ENCODE data around the gene PREX1. TPM values are rescaled to one million over a fixed set of nuclear protein-coding genes. Genes with fewer than 3 reads are reported as not detected.

Gene PREX1
- total and polyA plus RNA-seq, 2 donors from 2014 or later: 8.5 to 38.2 TPM

GRCh38 chr20:48612335-48612734, 215.5 kb downstream of the PREX1 start:
- Histone ChIP-seq H3K9me3 (ENCODE audit: control insufficient read depth in 2 of 3, insufficient read depth in 1 of 3, low read length in 3 of 3) (no peaks in the 10 kb centered on the region), H3K9ac (ENCODE audit: low read length in 3 of 3) (no peak overlapping the region), H3K4me1 (ENCODE audit: control insufficient read depth in 2 of 3, insufficient read depth in 2 of 3, low read depth in 1 of 3, low read length in 3 of 3) (no peaks in the 10 kb centered on the region), H3K27me3 (ENCODE audit: control insufficient read depth, insufficient read depth, low read length) (no peaks in the 10 kb centered on the region), H3K27ac (ENCODE audit: low read depth in 2 of 2, low read length in 2 of 2) (no peak overlapping the region), H3K4me3 (ENCODE audit: low read length in 3 of 3) (no peak overlapping the region), H3K36me3 (ENCODE audit: control insufficient read depth in 2 of 3, insufficient read depth in 3 of 3, low read length in 3 of 3) (no peaks in the 10 kb centered on the region)
- intact Hi-C loops (cut with DNase I): loop anchor here (10.0 kb wide), 1 partner anchor 828 kb away; the partner anchor contains the start of gene SULF2
- no peak for TF ChIP-seq CTCF (IDR thresholded peaks at IDR 0.05; ENCODE audit: borderline replicate concordance, extremely low read depth, insufficient read depth)
- DNase-seq (no peak), FAIRE-seq (no peak)

GRCh38 chr20:48610996-48611395, 216.8 kb downstream of the PREX1 start:
- DNase-seq (no peak), FAIRE-seq (no peak)
- Histone ChIP-seq H3K4me1 (ENCODE audit: control insufficient read depth in 2 of 3, insufficient read depth in 2 of 3, low read depth in 1 of 3, low read length in 3 of 3) (no peaks in the 10 kb centered on the region), H3K9ac (ENCODE audit: low read length in 3 of 3) (no peak overlapping the region), H3K9me3 (ENCODE audit: control insufficient read depth in 2 of 3, insufficient read depth in 1 of 3, low read length in 3 of 3) (no peaks in the 10 kb centered on the region), H3K36me3 (ENCODE audit: control insufficient read depth in 2 of 3, insufficient read depth in 3 of 3, low read length in 3 of 3) (no peaks in the 10 kb centered on the region), H3K27ac (ENCODE audit: low read depth in 2 of 2, low read length in 2 of 2) (no peak overlapping the region), H3K4me3 (ENCODE audit: low read length in 3 of 3) (no peak overlapping the region), H3K27me3 (ENCODE audit: control insufficient read depth, insufficient read depth, low read length) (no peaks in the 10 kb centered on the region)
- intact Hi-C loops (cut with DNase I): loop anchor here (10.0 kb wide), 1 partner anchor 826 kb away; the partner anchor contains the start of gene SULF2
- TF ChIP-seq CTCF (IDR thresholded peaks at IDR 0.05; ENCODE audit: borderline replicate concordance, extremely low read depth, insufficient read depth): no peak

GRCh38 chr20:48609491-48609978, 218.3 kb downstream of the PREX1 start:
- no peak for FAIRE-seq
- Histone ChIP-seq H3K27me3 (ENCODE audit: control insufficient read depth, insufficient read depth, low read length) (no peaks in the 10 kb centered on the region), H3K9me3 (ENCODE audit: control insufficient read depth in 2 of 3, insufficient read depth in 1 of 3, low read length in 3 of 3) (no peaks in the 10 kb centered on the region), H3K4me1 (ENCODE audit: control insufficient read depth in 2 of 3, insufficient read depth in 2 of 3, low read depth in 1 of 3, low read length in 3 of 3) (no peaks in the 10 kb centered on the region), H3K27ac (ENCODE audit: low read depth in 2 of 2, low read length in 2 of 2) (no peak overlapping the region), H3K9ac (ENCODE audit: low read length in 3 of 3) (no peak overlapping the region), H3K36me3 (ENCODE audit: control insufficient read depth in 2 of 3, insufficient read depth in 3 of 3, low read length in 3 of 3) (no peaks in the 10 kb centered on the region), H3K4me3 (ENCODE audit: low read length in 3 of 3) (no peak overlapping the region)
- no peak for DNase-seq
- no peak for TF ChIP-seq CTCF (IDR thresholded peaks at IDR 0.05; ENCODE audit: borderline replicate concordance, extremely low read depth, insufficient read depth)
- intact Hi-C loops (cut with DNase I): no loop called here

- FAIRE-seq: no peak
- intact Hi-C loops (cut with DNase I): no loop called here
- no peaks in the 10 kb centered on the region for H3K9me3 ChIP-seq (ENCODE audit: control insufficient read depth in 2 of 3, insufficient read depth in 1 of 3, low read length in 3 of 3)
- H3K36me3 ChIP-seq (ENCODE audit: control insufficient read depth in 2 of 3, insufficient read depth in 3 of 3, low read length in 3 of 3): no peaks in the 10 kb centered on the region
- no peak for DNase-seq
- H3K27me3 ChIP-seq (ENCODE audit: control insufficient read depth, insufficient read depth, low read length): no peaks in the 10 kb centered on the region
- no peak overlapping the region for H3K27ac ChIP-seq (ENCODE audit: low read depth in 2 of 2, low read length in 2 of 2)
- H3K9ac ChIP-seq (ENCODE audit: low read length in 3 of 3): no peak overlapping the region
- H3K4me1 ChIP-seq (ENCODE audit: control insufficient read depth in 2 of 3, insufficient read depth in 2 of 3, low read depth in 1 of 3, low read length in 3 of 3): no peaks in the 10 kb centered on the region
- no peak for TF ChIP-seq CTCF (IDR thresholded peaks at IDR 0.05; ENCODE audit: borderline replicate concordance, extremely low read depth, insufficient read depth)
- H3K4me3 ChIP-seq (ENCODE audit: low read length in 3 of 3): no peak overlapping the region
These were observed 219.0 kb downstream of the PREX1 start for GRCh38 chr20:48608756-48609155.

Data from kidney (tissue), 14 donors.